K562 (cell line): ENCODE results near the gene EEF2K. TPM values are rescaled to one million over a fixed set of nuclear protein-coding genes. Genes with fewer than 3 reads are reported as not detected.

Experiments used
- ATAC-seq: fragments of 200-7000 bp; cut with Tn5 transposase; 3 replicates; pipeline ENCODE4 v1.9.1; 2020; ENCODE audit warnings: moderate library complexity
- BruUV-seq: library from RNA; stranded (reverse); fragments of 400-500 nt; replicated peaks from 2 replicates; lab custom pipeline; 2021; lab: Mats Ljungman, UMichigan
- CTCF ChIA-PET: fragments of 300-600 bp; formaldehyde crosslinking; extraction: SDS; loops from one replicate; lab custom pipeline; 2021; ENCODE audit warnings: low intra/inter-chr PET ratio; lab: Yijun Ruan, JAX
- POLR2A ChIA-PET: fragments of 300-600, 350-650 bp; sonication (Branson Sonifier 250); formaldehyde crosslinking; extraction: SDS; loops from one replicate; lab custom pipeline; 2021; ENCODE audit warnings: antibody characterized with exemption, inconsistent platforms; lab: Yijun Ruan, JAX
- DNase-seq, 4 experiments: peaks; one replicate each; pipeline versions ENCODE4 v3.0.0 to v3.0.0-alpha.2; 2011 to 2018; ENCODE audit warnings: low spot score in 3 of 4, mixed read lengths in 3 of 4; ENCODE audit errors: extremely low read depth in 1 of 4
- FAIRE-seq: peaks from 2 replicates; lab custom pipeline; 2011; peaks lifted over from hg19 to GRCh38; lab: Jason Lieb, UNC
- H2AFZ ChIP-seq: 2 replicates; pipeline ENCODE4 v1.6.0; 2011; ENCODE audit warnings: low read depth, low read length, control low read depth, inconsistent platforms
- H3K27ac ChIP-seq: fragments of 200-600 bp; 3 replicates; pipeline ENCODE4 v1.8.0; 2011; ENCODE audit warnings: low read depth, mild to moderate bottlenecking, control low read depth, inconsistent platforms, low read length, moderate library complexity, mixed read lengths; ENCODE audit errors: extremely low read depth
- H3K27me3 ChIP-seq, 2 experiments: fragments of 300-600 bp in 1 of 2; 2 replicates in 1 of 2; 3 replicates in 1 of 2; pipeline versions ENCODE4 v1.6.0 to v1.8.0; 2011; ENCODE audit warnings: inconsistent platforms in 2 of 2, low read length in 2 of 2, mild to moderate bottlenecking in 1 of 2, mixed read lengths in 1 of 2, moderate library complexity in 1 of 2; ENCODE audit not compliant: control insufficient read depth in 2 of 2, insufficient read depth in 2 of 2
- H3K36me3 ChIP-seq: fragments of 300-600 bp; 3 replicates; pipeline ENCODE4 v1.8.0; 2011; ENCODE audit warnings: mild to moderate bottlenecking, low read length, inconsistent platforms; ENCODE audit not compliant: control insufficient read depth, insufficient read depth
- H3K4me1 ChIP-seq, 2 experiments: fragments of 200-600 bp in 1 of 2; replicated peaks in 1 of 2; 2 replicates in 1 of 2; 3 replicates in 1 of 2; pipeline versions ENCODE4 v1.5.1 to v1.8.0; 2011; ENCODE audit warnings: inconsistent platforms in 2 of 2, low read length in 2 of 2, mild to moderate bottlenecking in 1 of 2, mixed read lengths in 1 of 2, moderate library complexity in 1 of 2; ENCODE audit not compliant: control insufficient read depth in 2 of 2, insufficient read depth in 2 of 2
- H3K4me2 ChIP-seq: 2 replicates; pipeline ENCODE4 v1.6.1; 2011; ENCODE audit warnings: low read length, control low read depth, inconsistent platforms, mixed read lengths; ENCODE audit not compliant: insufficient read depth
- H3K4me3 ChIP-seq: fragments of 200-600 bp; sonication (generic), shearing (Covaris generic); 2 replicates; pipeline ENCODE4 v1.5.1; 2016; ENCODE audit warnings: control low read depth, inconsistent platforms
- H3K79me2 ChIP-seq: fragments of 200-600 bp; 3 replicates; pipeline ENCODE4 v1.8.0; 2011; ENCODE audit warnings: low read length, inconsistent platforms; ENCODE audit not compliant: control insufficient read depth, insufficient read depth
- H3K9ac ChIP-seq, 2 experiments: 2 replicates each; pipeline versions ENCODE4 v1.6.0 to v1.6.1; 2011; ENCODE audit warnings: low read depth in 2 of 2, low read length in 2 of 2, control low read depth in 1 of 2, inconsistent platforms in 1 of 2, mild to moderate bottlenecking in 1 of 2, mixed read lengths in 1 of 2; ENCODE audit not compliant: insufficient read depth in 1 of 2
- H3K9me1 ChIP-seq: one replicate; pipeline ENCODE4 v1.6.0; 2011; ENCODE audit warnings: inconsistent platforms, mild to moderate bottlenecking, low read length, moderate library complexity; ENCODE audit not compliant: control insufficient read depth, insufficient read depth
- H3K9me3 ChIP-seq: replicated peaks from 2 replicates; pipeline ENCODE4 v1.5.1; 2011; ENCODE audit warnings: low read depth, low read length, inconsistent platforms; ENCODE audit not compliant: control insufficient read depth, insufficient read depth
- H4K20me1 ChIP-seq: replicated peaks from 2 replicates; pipeline ENCODE4 v1.6.1; 2011; ENCODE audit warnings: low read length, inconsistent platforms, mixed read lengths; ENCODE audit not compliant: control insufficient read depth, insufficient read depth
- CBX3 ChIP-seq, 2 experiments: IDR thresholded peaks; 1 replicate in 1 of 2; 2 replicates in 1 of 2; pipeline ENCODE4 v1.6.1; 2012; ENCODE audit warnings: inconsistent platforms in 2 of 2, low read length in 2 of 2, borderline replicate concordance in 1 of 2, control low read depth in 1 of 2
- CBX5 ChIP-seq: IDR thresholded peaks from 2 replicates; pipeline ENCODE4 v1.6.1; 2014; ENCODE audit warnings: low read depth, borderline replicate concordance
- HNRNPH1 ChIP-seq: fragments of 200-400 bp; formaldehyde crosslinking; optimal IDR thresholded peaks from 2 replicates; pipeline ENCODE3; 2017; ENCODE audit warnings: low read depth, mild to moderate bottlenecking, low read length, moderate library complexity
- POLR2AphosphoS2 ChIP-seq: IDR thresholded peaks from 2 replicates; pipeline ENCODE4 v1.6.1; 2012; ENCODE audit warnings: low read length, improper control_type of control experiment
- POLR2G ChIP-seq: fragments of 200-400 bp; formaldehyde crosslinking; IDR thresholded peaks from 2 replicates; pipeline ENCODE4 v1.6.1; 2017; ENCODE audit warnings: low read depth, mild to moderate bottlenecking, antibody characterized with exemption, low read length, moderate library complexity
- RCOR1 ChIP-seq, 2 experiments: IDR thresholded peaks; 2 replicates each; pipeline ENCODE4 v1.6.1; 2012; ENCODE audit warnings: low read depth in 2 of 2, low read length in 2 of 2, borderline replicate concordance in 1 of 2, improper control_type of control experiment in 1 of 2
- ZNF197 ChIP-seq: fragments of 200-800 bp; sonication (Bioruptor generic); IDR thresholded peaks from 2 replicates; pipeline ENCODE4 v1.6.1; 2016; ENCODE audit warnings: low read depth, missing genetic modification characterization, missing compliant biosample characterization
- WGBS: fragments of 100-300 bp; shearing (Covaris generic); methylation state at CpG from one replicate; pipeline ENCODE4 v1.1.6; 2016; ENCODE audit warnings: low coverage, mixed read lengths; ENCODE audit not compliant: insufficient coverage; ENCODE audit errors: missing lambda C conversion rate; 5-methylcytosine and 5-hydroxymethylcytosine counted together
- in situ Hi-C: fragments of 300-500 bp; cut with MboI; formaldehyde crosslinking; loops from 4 replicates; pipeline ENCODE4 v1.15.0; 2018; ENCODE audit warnings: inconsistent platforms, mixed read lengths
- intact Hi-C: fragments of 100-400 bp; cut with micrococcal nuclease; formaldehyde crosslinking; loops from 2 replicates; pipeline ENCODE4 v1.14.2; 2022
- polyA plus RNA-seq, 8 experiments: library from polyadenylated mRNA; depleted of rRNA in 4 of 8; stranded (reverse) in 5 of 8; unstranded in 3 of 8; fragments of >200 nt; fragmentation: Nextera tagmentation in 2 of 8; fragmentation: Illumina TruSeq in 1 of 8; extraction: Ambion mirVana in 2 of 8; extraction: Trizol in 1 of 8; gene quantifications; 2 replicates each; pipeline versions ENCODE4 v1.2.1 to v1.2.3, GENCODE V29; 2011 to 2014; ENCODE audit warnings: inconsistent platforms in 1 of 8, missing spikeins in 1 of 8
- total RNA-seq, 7 experiments: library from RNA; depleted of rRNA in 6 of 7; stranded (reverse); fragments of >200 nt in 6 of 7; fragmentation: Illumina TruSeq in 2 of 7; extraction: Trizol in 2 of 7; gene quantifications; 2 replicates each; pipeline versions ENCODE4 v1.2.1 to v1.2.3, GENCODE V29; 2011 to 2021; ENCODE audit warnings: low replicate concordance in 1 of 7
- TF ChIP-seq, protein P1 (sequence below): fragments of 450-650 bp; IDR thresholded peaks from 2 replicates; pipeline ENCODE4 v1.6.1; 2016; ENCODE audit warnings: antibody characterized with exemption
- TF ChIP-seq, protein P2 (sequence below): fragments of 250-450 bp; sonication (Bioruptor Pico); IDR thresholded peaks from 2 replicates; pipeline ENCODE4 v1.4.0; 2020; ENCODE audit warnings: mild to moderate bottlenecking, moderate library complexity, borderline replicate concordance

Gene EEF2K
- total and polyA plus RNA-seq, 9 of the 15 experiments (the other 6 are each of a cell fraction or from before 2014, with no cell fraction given) = 3.0 to 35.2 (median 12.2) TPM

DNA sequence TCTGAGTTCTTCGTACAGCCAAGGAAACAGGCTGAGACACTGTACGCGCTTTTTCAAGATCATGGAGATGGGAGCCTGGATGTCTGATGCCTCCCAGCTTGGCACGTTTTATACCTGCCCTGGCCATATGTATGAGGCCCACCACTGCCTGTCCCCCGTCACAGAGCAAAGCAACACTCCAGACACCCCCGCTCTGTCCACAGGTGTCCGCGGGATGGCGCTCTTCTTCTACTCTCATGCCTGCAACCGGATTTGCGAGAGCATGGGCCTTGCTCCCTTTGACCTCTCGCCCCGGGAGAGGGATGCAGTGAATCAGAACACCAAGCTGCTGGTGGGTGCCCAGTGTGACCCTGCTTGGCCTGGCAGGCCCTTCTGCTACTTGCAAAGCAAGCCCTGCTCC lies 51.4 kb downstream of the EEF2K start:
- Histone ChIP-seq H3K9ac (no peak overlapping the region), H3K4me3 (no peak overlapping the region), H3K9me1 (no peaks in the 10 kb centered on the region), H3K36me3 (peaks cover 84% of the 10 kb centered on the region), H3K79me2 (no peaks in the 10 kb centered on the region), H2AFZ (no peak overlapping the region), H3K27ac (no peak overlapping the region), H4K20me1 (no peaks in the 10 kb centered on the region), H3K4me2 (no peak overlapping the region), H3K4me1 (no peaks in the 10 kb centered on the region)
- in situ Hi-C loops = no loop called here
- ATAC-seq (no peak), DNase-seq (no peak)
- whole genome bisulfite sequencing = 99% methylated on average over 10 of the region's 13 CpGs
- BruUV-seq = no TSS peak
- CTCF ChIA-PET = no interaction called here
- peak; percentile 22; the same call in 1 of the 2 replicates for TF ChIP-seq POLR2G
- no peak for TF ChIP-seq RCOR1 (IDR thresholded peaks at IDR 0.05; ENCODE audit: borderline replicate concordance in 1 of 2, low read depth in 2 of 2, low read length in 2 of 2)
- TF ChIP-seq, all 486 proteins: peak for 1
- Histone ChIP-seq H3K9me3 (peaks cover 15% of the 10 kb centered on the region), H3K27me3 (no peaks in the 10 kb centered on the region)
- FAIRE-seq = no peak
- POLR2A ChIA-PET = interaction anchor here (1.2 kb wide), 1 partner anchor 25 kb away, joined by 4 read pairs; no protein-coding TSS in a partner anchor
- intact Hi-C loops = no loop called here

- no peaks in the 10 kb centered on the region for H3K9me1 ChIP-seq
- in situ Hi-C loops (no loop called here), intact Hi-C loops (no loop called here)
- CTCF ChIA-PET = no interaction called here
- peaks cover 84% of the 10 kb centered on the region for H3K36me3 ChIP-seq
- H3K9ac ChIP-seq = no peak overlapping the region
- ATAC-seq (no peak), FAIRE-seq (no peak), DNase-seq (no peak)
- no peak overlapping the region for H3K27ac ChIP-seq
- no peaks in the 10 kb centered on the region for H3K4me1 ChIP-seq
- WGBS = 98% methylated on average over 3 of the region's 3 CpGs
- H3K27me3 ChIP-seq = no peaks in the 10 kb centered on the region
- no peak overlapping the region for H3K4me2 ChIP-seq
- no peak overlapping the region for H2AFZ ChIP-seq
- H4K20me1 ChIP-seq = no peaks in the 10 kb centered on the region
- H3K9me3 ChIP-seq = peaks cover 6% of the 10 kb centered on the region
- H3K4me3 ChIP-seq = no peak overlapping the region
- no peaks in the 10 kb centered on the region for H3K79me2 ChIP-seq
- no peak for TF ChIP-seq HNRNPH1
- no peak for TF ChIP-seq ZNF197 (CRISPR knock-in tag)
- peak; percentile 56; the same call in 1 of the 2 replicates for TF ChIP-seq CBX5
- TF ChIP-seq POLR2AphosphoS2 = no peak
- TF ChIP-seq, protein P1, sequence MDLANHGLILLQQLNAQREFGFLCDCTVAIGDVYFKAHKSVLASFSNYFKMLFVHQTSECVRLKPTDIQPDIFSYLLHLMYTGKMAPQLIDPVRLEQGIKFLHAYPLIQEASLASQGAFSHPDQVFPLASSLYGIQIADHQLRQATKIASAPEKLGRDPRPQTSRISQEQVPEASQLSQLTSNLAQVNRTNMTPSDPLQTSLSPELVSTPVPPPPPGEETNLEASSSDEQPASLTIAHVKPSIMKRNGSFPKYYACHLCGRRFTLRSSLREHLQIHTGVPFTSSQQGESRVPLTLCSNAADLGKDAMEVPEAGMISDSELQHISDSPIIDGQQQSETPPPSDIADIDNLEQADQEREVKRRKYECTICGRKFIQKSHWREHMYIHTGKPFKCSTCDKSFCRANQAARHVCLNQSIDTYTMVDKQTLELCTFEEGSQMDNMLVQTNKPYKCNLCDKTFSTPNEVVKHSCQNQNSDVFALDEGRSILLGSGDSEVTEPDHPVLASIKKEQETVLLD = no peak
- TF ChIP-seq CBX3 (IDR thresholded peaks at IDR 0.05; ENCODE audit: borderline replicate concordance in 1 of 2, low read length in 2 of 2) = peak in 1 of 2 experiments; percentile 61; a peak in 1 of 3 replicates
- TF ChIP-seq, protein P2, sequence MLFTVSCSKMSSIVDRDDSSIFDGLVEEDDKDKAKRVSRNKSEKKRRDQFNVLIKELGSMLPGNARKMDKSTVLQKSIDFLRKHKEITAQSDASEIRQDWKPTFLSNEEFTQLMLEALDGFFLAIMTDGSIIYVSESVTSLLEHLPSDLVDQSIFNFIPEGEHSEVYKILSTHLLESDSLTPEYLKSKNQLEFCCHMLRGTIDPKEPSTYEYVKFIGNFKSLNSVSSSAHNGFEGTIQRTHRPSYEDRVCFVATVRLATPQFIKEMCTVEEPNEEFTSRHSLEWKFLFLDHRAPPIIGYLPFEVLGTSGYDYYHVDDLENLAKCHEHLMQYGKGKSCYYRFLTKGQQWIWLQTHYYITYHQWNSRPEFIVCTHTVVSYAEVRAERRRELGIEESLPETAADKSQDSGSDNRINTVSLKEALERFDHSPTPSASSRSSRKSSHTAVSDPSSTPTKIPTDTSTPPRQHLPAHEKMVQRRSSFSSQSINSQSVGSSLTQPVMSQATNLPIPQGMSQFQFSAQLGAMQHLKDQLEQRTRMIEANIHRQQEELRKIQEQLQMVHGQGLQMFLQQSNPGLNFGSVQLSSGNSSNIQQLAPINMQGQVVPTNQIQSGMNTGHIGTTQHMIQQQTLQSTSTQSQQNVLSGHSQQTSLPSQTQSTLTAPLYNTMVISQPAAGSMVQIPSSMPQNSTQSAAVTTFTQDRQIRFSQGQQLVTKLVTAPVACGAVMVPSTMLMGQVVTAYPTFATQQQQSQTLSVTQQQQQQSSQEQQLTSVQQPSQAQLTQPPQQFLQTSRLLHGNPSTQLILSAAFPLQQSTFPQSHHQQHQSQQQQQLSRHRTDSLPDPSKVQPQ = no peak
- POLR2A ChIA-PET = interaction anchor here (1.0 kb wide), 1 partner anchor 38 kb away, joined by 3 read pairs; no protein-coding TSS in a partner anchor
- BruUV-seq = no TSS peak
Observed at GRCh38 chr16:22260490-22260889, 54.4 kb downstream of the EEF2K start.
